NB4 (cell line): ENCODE measurements around the gene DDX42.
"Not testable (repeated sequence)": the region's sequence is repeated elsewhere in the genome, so short reads cannot be mapped to it uniquely, and the experiment has no call there.

Source experiments
- DNase-seq: peaks from one replicate; pipeline ENCODE4 v3.0.0; 2010; ENCODE audit warnings: low read depth
- H3K4me3 ChIP-seq: one replicate; pipeline ENCODE4 v1.5.1; 2011; ENCODE audit warnings: mild to moderate bottlenecking, low read depth, low read length, moderate library complexity
- MYC ChIP-seq: IDR thresholded peaks from 2 replicates; pipeline ENCODE4 v1.6.1; 2011; ENCODE audit warnings: low read depth, low read length
- POLR2A ChIP-seq: IDR thresholded peaks from 2 replicates; pipeline ENCODE4 v1.6.1; 2011; ENCODE audit warnings: mild to moderate bottlenecking; ENCODE audit not compliant: insufficient read length; ENCODE audit errors: extremely low read depth
- TF ChIP-seq, protein P1 (sequence below): IDR thresholded peaks from 2 replicates; pipeline ENCODE4 v1.6.1; 2011; ENCODE audit warnings: low read depth, low read length
- TF ChIP-seq, protein P2 (sequence below): IDR thresholded peaks from one replicate; pipeline ENCODE4 v1.5.1; 2012; ENCODE audit warnings: low read depth, low read length

DDX42 gene

DNA sequence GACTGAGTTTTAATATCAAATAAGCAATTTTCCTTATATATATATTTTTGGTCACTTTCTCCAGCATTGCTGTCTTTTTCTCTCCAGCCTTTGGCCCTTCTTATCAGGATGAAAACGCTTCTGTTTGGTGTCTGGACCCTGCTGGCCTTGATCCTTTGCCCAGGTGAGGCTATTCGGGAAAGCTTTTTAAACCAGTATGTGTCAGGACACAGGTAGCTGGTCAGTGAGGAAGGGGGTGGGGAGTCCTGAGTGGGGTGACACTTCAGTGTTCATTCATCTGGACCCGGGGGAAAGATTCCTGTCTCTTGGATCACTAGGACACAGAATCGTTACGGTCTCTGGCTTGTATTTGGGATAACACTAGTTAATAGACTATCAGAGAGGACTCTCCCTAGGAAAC lies 80.7 kb downstream of the DDX42 start:
- no peak for DNase-seq
- no peak overlapping the region for H3K4me3 ChIP-seq
- TF ChIP-seq MYC (no peak), POLR2A (no peak)
- TF ChIP-seq, protein P1, sequence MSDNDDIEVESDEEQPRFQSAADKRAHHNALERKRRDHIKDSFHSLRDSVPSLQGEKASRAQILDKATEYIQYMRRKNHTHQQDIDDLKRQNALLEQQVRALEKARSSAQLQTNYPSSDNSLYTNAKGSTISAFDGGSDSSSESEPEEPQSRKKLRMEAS = no peak
- TF ChIP-seq, protein P2, sequence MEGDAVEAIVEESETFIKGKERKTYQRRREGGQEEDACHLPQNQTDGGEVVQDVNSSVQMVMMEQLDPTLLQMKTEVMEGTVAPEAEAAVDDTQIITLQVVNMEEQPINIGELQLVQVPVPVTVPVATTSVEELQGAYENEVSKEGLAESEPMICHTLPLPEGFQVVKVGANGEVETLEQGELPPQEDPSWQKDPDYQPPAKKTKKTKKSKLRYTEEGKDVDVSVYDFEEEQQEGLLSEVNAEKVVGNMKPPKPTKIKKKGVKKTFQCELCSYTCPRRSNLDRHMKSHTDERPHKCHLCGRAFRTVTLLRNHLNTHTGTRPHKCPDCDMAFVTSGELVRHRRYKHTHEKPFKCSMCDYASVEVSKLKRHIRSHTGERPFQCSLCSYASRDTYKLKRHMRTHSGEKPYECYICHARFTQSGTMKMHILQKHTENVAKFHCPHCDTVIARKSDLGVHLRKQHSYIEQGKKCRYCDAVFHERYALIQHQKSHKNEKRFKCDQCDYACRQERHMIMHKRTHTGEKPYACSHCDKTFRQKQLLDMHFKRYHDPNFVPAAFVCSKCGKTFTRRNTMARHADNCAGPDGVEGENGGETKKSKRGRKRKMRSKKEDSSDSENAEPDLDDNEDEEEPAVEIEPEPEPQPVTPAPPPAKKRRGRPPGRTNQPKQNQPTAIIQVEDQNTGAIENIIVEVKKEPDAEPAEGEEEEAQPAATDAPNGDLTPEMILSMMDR = no peak

DNA sequence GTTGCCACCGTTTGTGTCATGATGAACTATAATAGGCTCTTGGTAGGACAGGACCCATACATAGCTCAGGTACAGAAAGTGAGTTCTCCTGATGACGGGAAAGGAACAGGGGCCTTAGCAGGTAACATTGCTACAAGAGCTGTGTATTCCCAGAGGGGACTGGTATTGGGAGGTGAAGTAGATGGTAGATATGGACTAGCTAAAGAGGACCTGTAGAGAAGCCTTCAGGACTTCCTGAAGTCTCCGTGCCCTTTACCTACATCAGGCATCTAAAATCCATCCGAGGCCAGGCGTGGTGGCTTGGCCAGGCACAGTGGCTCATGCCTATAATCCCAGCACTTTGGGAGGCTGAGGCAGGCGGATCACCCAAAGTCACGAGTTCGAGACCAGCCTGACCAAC lies 81.2 kb downstream of the DDX42 start:
- H3K4me3 ChIP-seq = no peak overlapping the region
- DNase-seq = no peak
- TF ChIP-seq POLR2A = no peak
- TF ChIP-seq, protein P1 = no peak
- TF ChIP-seq MYC = no peak
- TF ChIP-seq, protein P2 = no peak

DNA sequence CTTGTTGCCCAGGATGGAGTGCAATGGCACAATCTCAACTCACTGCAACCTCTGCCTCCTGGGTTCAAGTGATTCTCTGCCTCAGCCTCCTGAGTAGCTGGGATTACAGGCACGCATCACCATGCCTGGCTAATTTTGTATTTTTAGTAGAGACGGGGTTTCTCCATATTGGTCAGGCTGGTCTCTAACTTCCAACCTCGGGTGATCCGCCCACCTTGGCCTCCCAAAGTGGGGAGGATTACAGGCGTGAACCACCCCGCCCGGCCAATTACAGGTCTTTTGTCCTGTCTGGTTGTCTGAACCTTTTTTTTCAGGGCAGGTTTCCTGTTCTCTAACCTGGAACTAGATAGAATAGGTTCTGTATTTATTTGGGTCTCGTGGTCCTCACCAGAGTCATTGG lies 82.5 kb downstream of the DDX42 start:
- not testable (repeated sequence) for DNase-seq, H3K4me3 ChIP-seq

DNA sequence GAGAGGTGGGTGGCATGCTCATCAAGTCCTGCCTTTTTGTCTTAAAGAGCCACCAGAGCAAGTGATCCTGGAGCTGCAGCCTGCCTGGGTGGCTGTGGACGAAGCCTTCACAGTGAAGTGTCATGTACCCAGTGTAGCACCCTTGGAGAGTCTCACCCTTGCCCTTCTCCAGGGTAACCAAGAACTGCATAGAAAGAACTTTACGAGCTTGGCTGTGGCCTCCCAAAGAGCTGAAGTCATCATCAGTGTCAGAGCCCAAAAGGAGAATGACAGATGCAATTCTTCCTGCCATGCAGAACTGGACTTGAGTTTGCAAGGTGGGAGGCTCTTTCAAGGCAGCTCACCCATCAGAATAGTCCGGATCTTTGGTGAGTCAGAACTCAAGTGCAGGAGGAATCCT lies 85.3 kb downstream of the DDX42 start:
- no peak overlapping the region for H3K4me3 ChIP-seq
- TF ChIP-seq, protein P1 = no peak
- TF ChIP-seq POLR2A (no peak), MYC (no peak)
- TF ChIP-seq, protein P2 = no peak
- DNase-seq = no peak

DNA sequence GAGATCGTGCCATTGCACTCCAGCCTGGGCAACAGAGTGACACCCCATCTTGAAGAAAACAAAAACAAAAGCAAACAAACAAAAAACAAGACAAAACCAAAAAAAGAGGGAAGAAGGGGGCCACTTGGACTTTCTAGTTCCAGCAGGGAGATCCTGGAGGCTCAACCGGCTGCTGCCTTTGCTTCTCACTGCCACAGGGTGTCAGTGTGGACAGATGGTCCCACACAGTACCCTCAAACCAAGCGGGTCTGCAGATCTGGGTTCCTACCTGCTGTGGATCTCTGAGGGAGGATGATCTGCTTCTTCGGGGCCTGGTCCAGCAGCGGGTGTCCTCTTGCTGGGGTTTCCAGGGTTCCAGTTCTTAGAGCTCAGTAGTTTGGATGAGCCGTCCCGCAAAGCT lies 92.7 kb downstream of the DDX42 start:
- H3K4me3 ChIP-seq, DNase-seq: not testable (repeated sequence)
